Left renal pelvis (tissue), 4 donors: Measurements from ENCODE around the gene TBC1D25. TPM values are rescaled to one million over a fixed set of nuclear protein-coding genes. Genes with fewer than 3 reads are reported as not detected.

Experiments
- DNase-seq, 4 donors: peaks; one replicate each; pipeline ENCODE4 v3.0.0-alpha.2; 2013; ENCODE audit warnings: low read depth in 4 of 4, low spot score in 3 of 4
- polyA plus RNA-seq, 4 donors: library from polyadenylated mRNA; unstranded; fragments of 120-200 nt; gene quantifications; one replicate each; pipeline ENCODE4 v1.2.1, GENCODE V29; 2013; ENCODE audit not compliant: insufficient read length in 4 of 4

TBC1D25 gene
- polyA plus RNA-seq: 10 to 100 TPM in 1 of 4 donors, 1 to 10 TPM in 3; 8.9 to 12.2 (median 9.6) TPM

- peak; percentile 82 to 88 (median 88) for DNase-seq
These were observed at the start of gene TBC1D25 for GRCh38 chrX:48539345-48540027. Gene TBC1D25 (plus strand): TSS chrX:48539714. CDS start chrX:48539798, 84 bp downstream.

- no peak for DNase-seq
These were observed 49.6 kb upstream of the TBC1D25 start for GRCh38 chrX:48489892-48490291.

GRCh38 chrX:48490661-48491060 lies 48.9 kb upstream of the TBC1D25 start:
- DNase-seq: no peak

GRCh38 chrX:48491809-48492208 lies 47.7 kb upstream of the TBC1D25 start:
- no peak for DNase-seq

GRCh38 chrX:48492293-48492910 lies 47.1 kb upstream of the TBC1D25 start:
- no peak for DNase-seq

GRCh38 chrX:48493890-48494364 lies 45.6 kb upstream of the TBC1D25 start:
- no peak for DNase-seq

- DNase-seq: no peak
These were observed 42.9 kb upstream of the TBC1D25 start for GRCh38 chrX:48496660-48497059.

- no peak for DNase-seq
These were observed 41.6 kb upstream of the TBC1D25 start for GRCh38 chrX:48497871-48498270.

- no peak for DNase-seq
These were observed 41.1 kb upstream of the TBC1D25 start for GRCh38 chrX:48498374-48498809.

- no peak for DNase-seq
These were observed 35.3 kb upstream of the TBC1D25 start for GRCh38 chrX:48504261-48504660.

- DNase-seq: no peak
These were observed 34.0 kb upstream of the TBC1D25 start for GRCh38 chrX:48505481-48505880.

- DNase-seq: no peak
These were observed 32.3 kb upstream of the TBC1D25 start for GRCh38 chrX:48507246-48507645.

- DNase-seq: no peak
These were observed 30.9 kb upstream of the TBC1D25 start, which contains the start of gene PORCN for GRCh38 chrX:48508400-48509244. Gene PORCN (plus strand): TSS chrX:48508992. CDS start chrX:48509821, 829 bp downstream.

- DNase-seq: no peak
These were observed 30.3 kb upstream of the TBC1D25 start for GRCh38 chrX:48509245-48509590.

- DNase-seq: no peak
These were observed 29.9 kb upstream of the TBC1D25 start for GRCh38 chrX:48509619-48510018.

- DNase-seq: no peak
These were observed 28.0 kb upstream of the TBC1D25 start for GRCh38 chrX:48511560-48511959.

GRCh38 chrX:48512371-48512935 lies 27.1 kb upstream of the TBC1D25 start:
- DNase-seq: no peak

- no peak for DNase-seq
These were observed 25.8 kb upstream of the TBC1D25 start for GRCh38 chrX:48513670-48514069.

GRCh38 chrX:48514126-48514806 lies 25.2 kb upstream of the TBC1D25 start:
- no peak for DNase-seq

- DNase-seq: no peak
These were observed 24.6 kb upstream of the TBC1D25 start for GRCh38 chrX:48514868-48515460.
